Common myeloid progenitor, CD34-positive (primary cell): ENCODE measurements around the gene SHC2.

Experiments used
- CTCF ChIA-PET: fragments of 350-600 bp; sonication (Branson Sonifier 250); formaldehyde crosslinking; loops from one replicate; lab custom pipeline; 2021; ENCODE audit warnings: antibody characterized with exemption; lab: Charles Lee
- POLR2A ChIA-PET: fragments of 350-600 bp; sonication (Branson Sonifier 250); formaldehyde crosslinking; loops from one replicate; lab custom pipeline; 2021; ENCODE audit warnings: antibody characterized with exemption; lab: Charles Lee
- DNase-seq, 3 donors: peaks; one replicate each; pipeline versions ENCODE4 v3.0.0 to v3.0.0-alpha.2; 2013
- H3K27ac ChIP-seq, 2 experiments: 1 replicate in 1 of 2; 2 replicates in 1 of 2; pipeline ENCODE4 v1.7.0; 2013; ENCODE audit warnings: inconsistent platforms in 2 of 2, low read length in 2 of 2, mild to moderate bottlenecking in 2 of 2, low read depth in 1 of 2, moderate library complexity in 1 of 2; ENCODE audit not compliant: severe bottlenecking in 2 of 2, insufficient read depth in 1 of 2, poor library complexity in 1 of 2
- H3K27me3 ChIP-seq, 5 experiments: replicated peaks in 2 of 5; 1 replicate in 3 of 5; 2 replicates in 2 of 5; pipeline versions ENCODE4 v1.6.1 to v1.7.0; 2013; ENCODE audit warnings: low read length in 4 of 5, mild to moderate bottlenecking in 2 of 5, moderate library complexity in 2 of 5, inconsistent platforms in 1 of 5; ENCODE audit not compliant: insufficient read depth in 5 of 5, control insufficient read depth in 4 of 5
- H3K36me3 ChIP-seq, 4 experiments: 1 replicate in 2 of 4; 2 replicates in 2 of 4; pipeline versions ENCODE4 v1.6.1 to v1.7.0; 2013; ENCODE audit warnings: low read length in 3 of 4, control low read depth in 1 of 4, mild to moderate bottlenecking in 1 of 4; ENCODE audit not compliant: control insufficient read depth in 4 of 4, insufficient read depth in 4 of 4
- H3K4me1 ChIP-seq, 4 experiments: 1 replicate in 3 of 4; 2 replicates in 1 of 4; pipeline versions ENCODE4 v1.6.1 to v1.7.1; 2013; ENCODE audit warnings: low read length in 3 of 4, mild to moderate bottlenecking in 3 of 4, control low read depth in 1 of 4, inconsistent platforms in 1 of 4, moderate library complexity in 1 of 4; ENCODE audit not compliant: control insufficient read depth in 4 of 4, insufficient read depth in 4 of 4; ENCODE audit errors: control extremely low read depth in 1 of 4
- H3K4me3 ChIP-seq, 7 experiments: 1 replicate in 4 of 7; 2 replicates in 3 of 7; pipeline versions ENCODE4 v1.5.1 to v1.7.0; 2013; ENCODE audit warnings: mild to moderate bottlenecking in 7 of 7, low read length in 6 of 7, moderate library complexity in 6 of 7, inconsistent platforms in 2 of 7, low read depth in 2 of 7, control low read depth in 1 of 7; ENCODE audit not compliant: insufficient read depth in 4 of 7, control insufficient read depth in 1 of 7; ENCODE audit errors: extremely low read depth in 1 of 7
- H3K9me3 ChIP-seq, 5 experiments: 1 replicate in 4 of 5; 2 replicates in 1 of 5; pipeline versions ENCODE4 v1.6.1 to v1.7.1; 2013; ENCODE audit warnings: low read length in 4 of 5, mild to moderate bottlenecking in 2 of 5, inconsistent platforms in 1 of 5, low read depth in 1 of 5, moderate library complexity in 1 of 5; ENCODE audit not compliant: control insufficient read depth in 4 of 5, insufficient read depth in 2 of 5; ENCODE audit errors: control extremely low read depth in 1 of 5
- WGBS: methylation state at CpG from one replicate; pipeline ENCODE4 v1.1.5; 2013; ENCODE audit not compliant: insufficient coverage; 5-methylcytosine and 5-hydroxymethylcytosine counted together

Gene SHC2

DNA sequence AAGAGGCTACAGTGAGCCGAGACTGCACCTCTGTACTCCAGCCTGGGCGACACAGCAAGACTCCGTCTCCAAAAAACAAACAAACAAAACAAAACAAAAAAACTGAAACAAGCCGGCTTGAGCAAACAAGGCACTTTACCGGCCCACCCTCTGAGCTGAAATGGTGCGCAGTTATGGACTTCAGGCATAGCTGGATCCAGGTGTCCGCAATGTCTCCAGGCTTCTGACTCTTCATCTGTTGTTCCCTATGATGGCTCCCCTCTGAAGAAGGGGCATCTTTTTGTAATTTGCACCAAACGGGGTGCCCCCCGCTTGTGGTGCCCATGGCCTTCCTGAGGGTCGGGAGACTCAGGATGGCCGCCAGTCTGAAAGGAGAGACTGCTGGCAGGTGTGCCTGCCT is 58.0 kb downstream of the SHC2 start:
- Histone ChIP-seq H3K27me3 (peaks cover 0 to 51% (median 5%) of the 10 kb centered on the region in 5 experiments), H3K4me3 (no peak overlapping the region), H3K27ac (no peak overlapping the region), H3K9me3 (peaks cover 0 to 8% (median 0%) of the 10 kb centered on the region in 5 experiments), H3K36me3 (no peaks in the 10 kb centered on the region), H3K4me1 (no peaks in the 10 kb centered on the region)
- ChIA-PET POLR2A (interaction anchor here (0.6 kb wide), 2 partner anchors 23 to 71 kb away, joined by 3 to 5 read pairs; no protein-coding TSS in a partner anchor), CTCF (interaction anchor here (1.5 kb wide), 1 partner anchor 19 kb away, joined by 4 read pairs; no protein-coding TSS in a partner anchor)
- no peak for DNase-seq
- WGBS = 91% methylated on average over 8 of the region's 11 CpGs

DNA sequence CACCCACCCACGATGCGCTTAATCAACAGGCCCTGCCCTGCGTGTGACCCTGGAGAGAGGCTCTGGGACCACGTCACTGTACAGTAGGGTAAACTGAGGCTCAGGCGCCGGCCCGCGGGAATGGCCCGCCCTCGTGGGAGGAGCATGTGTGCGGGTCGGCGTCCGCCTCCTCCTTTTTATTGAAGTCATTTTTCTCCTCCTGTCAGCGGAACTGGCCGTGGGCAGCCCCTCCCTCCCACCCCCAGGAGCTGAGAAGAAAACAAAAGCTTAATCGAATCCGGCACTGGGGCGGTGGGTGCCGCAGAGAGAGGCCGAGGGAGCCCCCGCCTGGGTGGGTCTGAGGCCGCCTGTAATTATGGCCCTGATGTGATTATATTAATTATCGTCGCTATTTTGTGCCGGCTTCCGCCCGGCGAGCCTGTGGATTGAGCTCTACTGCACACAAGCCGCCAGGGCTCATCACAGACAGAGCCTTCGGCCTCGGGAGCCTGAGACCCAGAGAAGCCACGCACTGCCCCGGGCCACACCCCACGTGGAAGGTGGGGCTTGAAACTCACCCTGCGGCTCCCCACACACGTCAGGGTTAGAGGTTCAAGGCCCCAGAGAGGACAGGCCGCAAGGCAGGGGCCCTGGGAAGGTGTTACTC is 58.8 kb downstream of the SHC2 start:
- Histone ChIP-seq H3K27me3 (peaks cover 0 to 43% (median 4%) of the 10 kb centered on the region in 5 experiments), H3K9me3 (peaks cover 0 to 8% (median 0%) of the 10 kb centered on the region in 5 experiments), H3K27ac (no peak overlapping the region), H3K4me1 (no peaks in the 10 kb centered on the region), H3K36me3 (no peaks in the 10 kb centered on the region), H3K4me3 (no peak overlapping the region)
- ChIA-PET POLR2A (no interaction called here), CTCF (interaction anchor here (1.5 kb wide), 1 partner anchor 18 kb away, joined by 4 read pairs; no protein-coding TSS in a partner anchor)
- WGBS = 73% methylated on average over 15 of the region's 38 CpGs
- no peak for DNase-seq

DNA sequence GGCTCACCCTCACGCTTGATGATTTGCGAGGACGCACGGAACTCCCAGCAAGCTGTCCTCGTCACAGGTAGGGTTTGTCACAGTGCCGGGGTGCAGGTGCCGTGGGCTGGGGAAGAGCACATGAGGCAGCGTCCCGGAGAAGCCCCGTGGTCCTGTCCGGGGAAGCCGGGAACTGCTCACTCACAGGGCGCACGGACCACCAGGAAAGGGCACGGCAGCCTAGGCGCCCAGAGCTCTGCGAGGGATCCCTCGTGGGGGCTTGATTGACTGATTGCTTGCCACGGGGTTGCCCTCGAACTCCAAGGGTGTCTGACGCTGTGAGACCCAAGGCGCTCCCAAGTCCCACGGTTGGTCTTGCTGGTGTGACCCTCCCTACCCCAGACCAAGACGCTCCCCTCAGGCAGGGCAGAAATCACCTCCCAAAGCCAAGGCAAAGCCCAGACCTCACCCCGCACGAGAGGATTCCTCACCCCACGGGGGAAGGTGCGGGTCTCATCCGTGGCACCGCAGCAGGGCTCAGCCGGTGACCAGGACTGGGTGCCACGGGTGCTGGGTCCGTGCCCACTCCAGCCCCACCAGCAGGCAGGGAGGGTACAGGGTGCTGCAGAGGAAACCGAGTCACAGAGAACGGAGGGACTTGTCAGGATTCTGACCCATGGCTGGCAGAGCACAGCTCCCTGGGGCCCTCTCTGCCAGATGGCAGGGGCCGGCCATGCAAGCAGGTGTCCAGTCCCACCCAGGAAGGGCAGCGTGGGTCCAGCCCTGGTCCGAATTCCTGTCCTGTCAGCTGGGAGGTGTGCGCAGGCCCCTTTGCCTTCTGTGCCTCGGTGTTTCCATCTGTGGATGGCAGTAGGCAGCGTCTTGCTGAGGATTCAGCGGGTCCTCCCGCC is 59.6 kb downstream of the SHC2 start:
- no peak overlapping the region for H3K4me3 ChIP-seq
- H3K4me1 ChIP-seq = no peaks in the 10 kb centered on the region
- ChIA-PET POLR2A (no interaction called here), CTCF (interaction anchor here (1.5 kb wide), 1 partner anchor 17 kb away, joined by 4 read pairs; no protein-coding TSS in a partner anchor)
- WGBS = 93% methylated on average over 30 of the region's 43 CpGs
- H3K27ac ChIP-seq = no peak overlapping the region
- DNase-seq = no peak
- no peaks in the 10 kb centered on the region for H3K36me3 ChIP-seq
- H3K9me3 ChIP-seq = peaks cover 0 to 8% (median 0%) of the 10 kb centered on the region in 5 experiments
- peaks cover 0 to 35% (median 4%) of the 10 kb centered on the region in 5 experiments for H3K27me3 ChIP-seq

DNA sequence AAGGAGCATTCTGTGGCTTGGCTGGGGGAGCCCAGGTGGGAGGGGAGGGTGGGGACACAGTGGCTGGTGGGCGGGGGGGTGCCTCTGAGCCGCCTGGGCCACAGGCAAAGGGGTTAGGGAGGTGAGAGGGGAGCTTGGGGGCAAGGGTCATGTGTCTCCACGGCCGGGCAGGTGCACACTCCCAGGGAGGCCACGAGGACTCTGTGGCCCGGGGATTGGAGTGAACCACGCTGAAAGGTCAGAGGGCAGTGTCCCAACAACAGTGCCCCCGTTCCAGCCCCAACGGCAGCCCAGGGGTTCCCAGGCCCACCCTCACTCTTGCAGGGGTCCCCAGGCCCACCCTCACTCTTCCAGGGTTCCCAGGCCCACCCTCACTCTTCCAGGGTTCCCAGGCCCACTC is 61.5 kb downstream of the SHC2 start:
- no peaks in the 10 kb centered on the region for H3K36me3 ChIP-seq
- no peaks in the 10 kb centered on the region for H3K4me1 ChIP-seq
- no peak for DNase-seq
- CTCF ChIA-PET = interaction anchor here (0.7 kb wide), 1 partner anchor 11 kb away, joined by 3 read pairs; no protein-coding TSS in a partner anchor
- POLR2A ChIA-PET = no interaction called here
- no peak overlapping the region for H3K4me3 ChIP-seq
- no peak overlapping the region for H3K27ac ChIP-seq
- H3K27me3 ChIP-seq = peaks cover 0 to 22% (median 0%) of the 10 kb centered on the region in 5 experiments
- WGBS = 90% methylated on average over 4 of the region's 9 CpGs
- peaks cover 0 to 13% (median 5%) of the 10 kb centered on the region in 5 experiments for H3K9me3 ChIP-seq

DNA sequence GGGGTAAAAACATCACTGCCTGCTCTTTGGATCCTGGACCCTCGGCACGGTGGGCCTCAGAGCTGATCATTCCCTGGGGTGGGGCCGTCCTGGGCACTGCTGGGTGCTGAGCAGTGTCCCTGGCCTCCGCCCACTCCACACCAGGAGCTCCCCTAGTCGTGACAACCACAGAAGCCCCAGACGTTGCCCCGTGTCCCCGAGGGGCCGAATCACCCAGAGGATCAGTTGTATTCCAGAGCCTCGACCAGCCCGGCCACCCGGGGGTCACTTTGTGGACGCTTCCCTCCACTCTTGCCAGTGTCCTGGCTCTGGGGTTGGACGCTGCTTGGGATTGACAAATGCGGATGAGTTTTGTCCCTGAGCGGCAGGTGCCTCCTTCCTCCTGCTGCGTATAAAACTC is 62.1 kb downstream of the SHC2 start:
- ChIA-PET POLR2A (no interaction called here), CTCF (interaction anchor here (0.7 kb wide), 1 partner anchor 10 kb away, joined by 3 read pairs; no protein-coding TSS in a partner anchor)
- H3K27ac ChIP-seq = no peak overlapping the region
- peaks cover 0 to 22% (median 0%) of the 10 kb centered on the region in 5 experiments for H3K27me3 ChIP-seq
- no peaks in the 10 kb centered on the region for H3K4me1 ChIP-seq
- no peak overlapping the region for H3K4me3 ChIP-seq
- DNase-seq = no peak
- 87% methylated on average over 17 of the region's 17 CpGs for WGBS
- H3K36me3 ChIP-seq = no peaks in the 10 kb centered on the region
- peaks cover 0 to 13% (median 5%) of the 10 kb centered on the region in 5 experiments for H3K9me3 ChIP-seq

DNA sequence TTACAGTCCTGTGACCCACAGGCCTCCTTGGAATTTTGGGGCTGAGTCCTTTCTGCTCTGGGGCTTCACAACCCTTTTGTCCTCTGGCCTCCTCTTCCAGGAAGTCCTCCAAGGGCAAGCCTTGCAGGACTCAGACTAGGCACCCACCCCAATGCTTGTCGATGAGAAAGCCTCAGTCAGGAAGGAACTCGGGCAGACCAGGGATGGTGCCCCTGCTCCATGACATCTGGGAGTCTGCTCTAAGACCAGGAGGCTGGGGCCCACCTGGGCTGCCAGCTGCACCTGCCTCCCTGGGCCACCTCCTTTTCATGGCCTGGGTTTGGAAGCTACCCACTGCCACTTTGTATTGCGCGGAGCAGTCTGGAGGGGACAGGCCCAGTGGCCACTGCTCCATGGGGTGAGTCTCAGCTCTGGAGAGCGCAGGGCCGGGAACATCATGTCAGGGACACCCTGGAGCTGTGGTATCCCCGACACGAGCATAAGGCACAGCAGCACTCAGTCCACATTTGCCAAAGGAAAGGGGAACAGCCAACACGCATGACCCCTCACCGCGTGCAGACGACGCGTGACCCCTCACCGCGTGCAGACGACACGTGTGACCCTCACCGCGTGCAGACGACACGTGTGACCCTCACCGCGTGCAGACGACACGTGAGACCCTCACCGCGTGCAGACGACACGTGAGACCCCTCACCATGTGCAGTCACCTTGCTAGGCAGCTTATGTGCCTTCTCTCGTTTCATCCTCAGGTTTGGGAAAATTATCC is 62.7 kb downstream of the SHC2 start:
- ChIA-PET POLR2A (no interaction called here), CTCF (no interaction called here)
- 95% methylated on average over 31 of the region's 31 CpGs for WGBS
- H3K27me3 ChIP-seq = peaks cover 0 to 16% (median 0%) of the 10 kb centered on the region in 5 experiments
- no peak overlapping the region for H3K4me3 ChIP-seq
- H3K27ac ChIP-seq = no peak overlapping the region
- no peaks in the 10 kb centered on the region for H3K36me3 ChIP-seq
- no peak for DNase-seq
- H3K4me1 ChIP-seq = no peaks in the 10 kb centered on the region
- peaks cover 0 to 15% (median 5%) of the 10 kb centered on the region in 5 experiments for H3K9me3 ChIP-seq
